GM15510 (cell line): Measurements from ENCODE around the gene PTPRJ.

Experiments used
- POLR2A ChIP-seq: IDR thresholded peaks from 3 replicates; pipeline ENCODE4 v1.6.1; 2011; ENCODE audit warnings: borderline replicate concordance; ENCODE audit not compliant: insufficient read length; ENCODE audit errors: extremely low read depth

Gene PTPRJ

DNA sequence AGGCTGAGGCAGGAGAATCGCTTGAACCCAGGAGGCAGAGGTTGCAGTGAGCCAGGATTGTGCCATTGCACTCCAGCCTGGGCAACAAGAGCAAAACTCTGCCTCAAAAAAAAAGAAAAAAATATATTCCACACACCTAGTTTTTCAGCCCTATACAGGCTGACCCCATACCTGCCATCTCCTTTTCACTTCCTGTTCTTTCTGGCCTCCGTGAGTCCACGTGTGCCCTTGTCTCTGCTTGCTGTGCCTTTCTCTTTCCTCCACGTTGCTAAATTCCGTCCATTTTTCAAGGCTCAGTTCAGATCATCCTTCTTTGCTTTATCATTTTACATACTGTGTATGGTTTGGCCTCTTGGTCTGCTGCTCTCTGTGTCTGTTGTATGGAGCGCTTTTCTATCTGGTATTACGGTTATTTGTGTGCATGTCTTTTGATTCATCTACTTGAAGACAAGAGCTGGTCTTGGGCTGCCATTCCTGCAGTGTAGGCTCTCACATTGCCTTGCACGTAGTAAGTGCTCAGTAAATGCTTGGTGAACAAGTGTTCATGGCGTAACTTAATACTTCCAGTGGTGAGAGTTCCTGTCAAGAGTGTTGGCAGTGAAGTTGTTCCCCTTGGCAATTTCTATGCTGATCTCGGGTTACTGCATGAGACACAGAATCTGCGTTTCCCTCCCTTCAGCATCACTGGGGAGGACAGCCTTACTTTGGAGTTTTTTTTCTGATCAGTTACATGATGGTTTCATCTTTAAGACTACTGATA lies 57.5 kb downstream of the PTPRJ start:
- no peak for TF ChIP-seq POLR2A

DNA sequence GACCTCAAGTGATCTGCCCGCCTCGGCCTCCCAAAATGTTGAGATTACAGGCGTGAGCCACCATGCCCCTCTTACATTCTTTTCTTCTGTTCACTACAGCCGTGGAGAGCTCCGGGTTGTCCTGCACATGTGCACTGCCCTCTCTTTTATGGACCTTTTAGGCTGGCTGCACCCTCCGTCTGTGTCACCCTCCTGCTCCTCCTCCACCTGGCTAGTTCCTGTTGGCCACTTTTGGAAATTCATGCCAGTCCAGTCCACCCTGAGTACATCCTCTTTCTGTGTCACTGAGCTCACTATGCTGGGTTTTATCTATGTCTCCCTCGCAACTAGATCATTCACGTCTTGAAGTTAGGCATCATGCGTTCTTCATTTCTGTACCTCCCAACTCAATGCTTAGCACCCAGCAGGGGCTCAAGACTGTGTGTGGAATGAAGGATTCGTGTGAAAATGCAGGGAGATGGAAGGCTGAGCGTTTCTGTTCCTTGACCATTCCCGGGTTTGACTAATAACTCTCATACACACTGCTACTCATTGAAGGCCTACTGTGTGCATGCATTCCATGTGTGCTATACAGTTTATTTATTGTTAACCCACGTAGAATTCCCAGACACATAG lies 60.6 kb downstream of the PTPRJ start:
- TF ChIP-seq POLR2A = no peak

DNA sequence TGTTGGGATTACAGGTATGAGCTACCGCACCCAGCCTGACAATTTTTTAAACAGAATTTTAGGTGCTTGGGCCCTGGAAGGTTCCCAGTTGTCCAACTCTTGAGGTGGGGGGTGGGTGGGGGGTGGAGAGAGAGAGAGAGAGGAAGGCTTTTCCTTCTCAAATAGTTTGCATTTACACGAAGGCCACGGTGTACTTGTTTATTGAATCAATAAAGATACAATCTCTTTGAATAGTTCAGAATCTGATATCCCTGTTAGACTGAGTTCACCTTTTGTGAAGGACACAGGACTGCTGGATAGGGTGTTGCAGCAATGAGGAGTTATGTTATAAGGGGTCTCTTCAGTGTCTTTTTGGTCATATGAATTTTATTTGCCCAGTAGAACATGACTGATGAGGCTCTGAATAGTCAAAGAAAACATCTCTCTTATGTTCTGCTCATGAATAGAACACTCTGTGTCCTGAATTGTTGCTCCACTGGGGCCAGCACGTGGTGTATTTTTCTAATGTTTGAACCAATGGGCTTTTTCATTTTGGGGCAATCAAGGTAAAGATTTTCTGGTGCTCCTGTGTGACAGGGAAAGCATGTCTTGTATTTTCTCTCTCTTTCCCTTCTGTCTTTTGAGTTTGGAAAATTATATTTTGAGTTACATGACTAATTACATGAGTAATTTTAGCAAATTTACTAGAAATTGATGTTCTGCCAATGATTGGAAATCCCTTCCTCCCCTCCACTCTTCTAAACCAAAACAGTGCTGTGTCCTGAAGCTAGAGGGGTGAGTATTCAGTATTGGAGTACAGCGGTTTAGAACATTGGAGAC lies 61.7 kb downstream of the PTPRJ start:
- no peak for TF ChIP-seq POLR2A

DNA sequence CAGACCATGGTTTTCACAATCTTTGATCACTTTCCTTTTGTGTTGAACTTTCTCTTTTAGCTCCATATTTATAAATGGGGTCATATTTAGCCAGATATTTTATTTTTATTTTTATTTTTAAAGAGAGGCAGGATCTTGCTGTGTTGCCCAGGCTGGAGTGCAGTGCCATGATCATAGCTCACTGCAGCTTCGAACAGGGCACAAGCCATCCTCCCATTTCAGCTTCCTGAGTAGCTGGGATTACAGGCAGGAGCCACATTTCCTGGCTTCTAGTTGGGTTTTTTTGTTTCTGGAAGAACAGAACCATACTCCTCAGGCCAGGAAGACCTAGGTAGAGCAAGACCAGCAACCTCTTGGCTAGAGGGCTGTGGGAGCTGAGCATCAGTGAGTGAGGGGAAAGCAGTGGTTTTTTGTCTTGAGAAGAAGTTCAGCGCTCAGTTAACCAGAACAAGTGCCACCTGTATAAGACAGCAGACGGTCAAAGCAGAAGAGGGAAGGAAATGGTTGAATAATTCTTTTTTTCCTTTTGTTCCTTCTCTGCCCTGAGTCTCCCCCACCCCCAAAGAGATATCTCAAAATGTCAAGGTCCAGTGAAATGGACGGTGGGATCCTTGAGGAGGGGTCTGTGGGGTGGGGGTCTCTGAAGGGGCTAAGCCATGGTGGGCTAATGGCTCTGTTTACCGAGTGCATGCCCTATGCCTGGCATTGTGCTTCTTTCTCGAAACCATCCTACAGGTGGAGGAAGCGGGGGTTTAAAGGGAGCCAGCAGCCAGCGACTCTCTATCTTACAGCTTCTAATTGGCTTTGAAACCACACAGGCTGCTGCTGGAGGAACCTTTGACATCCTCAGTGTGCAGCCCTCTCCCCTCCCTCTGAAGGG lies 63.0 kb downstream of the PTPRJ start:
- no peak for TF ChIP-seq POLR2A

DNA sequence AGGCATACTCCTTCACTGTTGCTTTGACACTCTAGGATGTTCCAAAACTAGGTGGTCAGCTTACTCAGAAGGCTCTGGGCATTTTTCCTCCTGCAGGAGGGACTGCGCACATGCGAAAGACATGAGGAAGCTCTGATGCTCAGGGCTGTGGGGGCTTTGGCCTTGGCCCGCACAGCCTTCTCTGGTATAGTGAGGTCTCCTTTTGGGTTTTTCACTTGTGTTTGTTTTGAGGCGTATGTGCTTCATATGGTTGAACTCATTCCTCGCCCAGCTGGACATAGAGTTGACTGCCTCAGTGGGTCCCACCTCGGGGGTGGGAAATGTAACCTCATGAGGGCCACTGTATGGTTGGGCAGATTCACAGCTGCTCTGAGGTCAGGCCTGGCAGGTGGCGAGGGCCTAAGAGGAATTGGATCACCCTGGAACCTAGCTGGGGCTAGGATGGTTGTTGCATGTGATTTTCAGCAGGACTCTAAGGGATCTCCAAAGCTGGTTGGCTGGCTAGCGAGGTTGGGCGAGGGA lies 63.7 kb downstream of the PTPRJ start:
- no peak for TF ChIP-seq POLR2A

DNA sequence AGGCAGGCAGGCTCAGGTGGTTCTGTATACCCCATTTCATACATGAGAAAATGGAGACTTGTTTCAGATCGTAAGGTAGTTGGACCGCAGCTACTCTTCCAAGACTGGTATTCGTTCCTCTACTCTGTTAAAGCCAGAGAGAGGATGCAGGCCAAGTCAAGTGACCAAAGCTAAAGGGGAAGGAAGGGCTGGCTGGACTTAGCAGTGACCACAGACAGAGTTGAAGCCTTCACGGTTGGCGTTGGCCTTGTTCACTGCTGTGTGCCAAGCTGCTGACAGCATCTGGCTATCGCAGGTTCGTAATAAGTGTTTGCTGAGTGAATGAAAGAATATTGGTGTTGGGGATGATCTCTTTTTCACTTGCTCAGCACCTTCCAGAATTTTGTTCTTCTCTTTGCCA lies 64.2 kb downstream of the PTPRJ start:
- TF ChIP-seq POLR2A = no peak

DNA sequence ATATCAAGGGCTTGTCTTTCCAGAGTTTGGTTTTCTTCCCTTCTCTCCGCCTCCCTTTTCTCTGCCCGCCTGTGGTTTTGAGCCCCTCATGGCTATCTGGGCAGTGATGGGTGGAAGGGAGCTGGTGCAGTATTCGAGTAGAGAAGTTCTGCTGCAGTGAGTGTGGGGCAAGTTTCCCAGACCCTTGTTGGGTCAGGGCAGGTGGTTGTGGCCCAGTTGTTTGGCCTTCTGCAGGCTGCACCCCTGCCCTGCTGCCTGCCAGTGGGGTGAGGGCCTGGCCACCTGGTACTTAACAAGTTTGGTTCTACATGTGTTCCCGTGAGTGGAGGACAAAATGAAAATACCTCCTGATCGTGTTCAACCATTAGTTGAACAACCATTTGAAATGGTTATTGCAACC lies 65.2 kb downstream of the PTPRJ start:
- TF ChIP-seq POLR2A = no peak

DNA sequence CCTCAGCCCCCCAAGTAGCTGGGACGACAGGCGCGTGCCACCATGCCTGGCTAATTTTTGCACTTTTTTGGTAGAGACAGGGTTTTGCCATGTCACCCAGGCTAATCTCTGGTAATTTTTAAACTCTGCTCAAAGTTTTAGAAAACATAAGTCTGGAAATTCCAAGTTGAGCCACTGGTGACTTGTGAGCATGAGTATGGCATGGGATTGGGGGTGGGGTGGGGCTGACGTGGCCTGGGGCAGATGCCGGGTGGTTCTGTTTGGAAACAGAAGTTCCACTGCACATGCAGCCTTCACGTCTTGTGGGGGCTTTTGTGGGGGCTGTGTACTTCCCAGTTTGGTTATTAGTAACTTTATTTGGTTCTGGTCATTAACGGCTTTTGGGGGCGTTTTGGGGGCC lies 67.3 kb downstream of the PTPRJ start:
- no peak for TF ChIP-seq POLR2A

DNA sequence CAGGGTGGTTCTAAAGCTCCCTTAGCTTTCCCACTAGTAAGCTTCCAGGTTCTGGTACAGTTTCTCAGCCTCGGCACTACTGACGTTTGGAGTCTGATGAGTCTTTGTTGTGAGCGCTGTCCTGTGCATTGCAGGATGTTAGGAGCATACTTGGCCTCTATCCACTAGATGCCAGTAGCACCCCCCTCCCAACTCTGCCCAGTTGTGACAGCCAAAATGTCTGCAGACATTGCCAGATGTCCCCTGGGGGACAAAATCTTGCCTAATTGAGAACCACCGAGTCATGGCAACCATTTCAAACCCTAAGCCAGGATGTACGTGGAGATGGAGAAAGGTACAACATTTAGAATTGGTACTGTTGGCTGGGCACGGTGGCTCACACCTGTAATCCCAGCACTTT lies 68.7 kb downstream of the PTPRJ start:
- no peak for TF ChIP-seq POLR2A

DNA sequence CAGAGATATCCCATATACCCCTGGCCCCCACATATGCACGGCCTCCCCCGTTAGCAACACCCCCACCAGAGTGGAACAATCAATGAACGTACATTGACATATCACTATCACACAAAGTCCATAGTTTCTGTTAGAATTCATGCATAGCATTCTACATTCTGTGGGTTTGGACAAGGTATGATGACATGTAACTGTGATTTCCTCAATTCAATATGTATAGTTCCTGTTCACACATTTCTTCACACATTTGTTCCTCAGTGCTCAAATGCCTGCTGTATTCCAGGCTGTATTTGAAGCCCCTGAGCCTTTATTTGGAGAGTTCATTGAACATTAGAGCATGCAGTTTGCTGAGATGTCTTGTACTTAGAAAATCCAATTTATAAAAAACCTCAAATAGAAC lies 69.9 kb downstream of the PTPRJ start:
- no peak for TF ChIP-seq POLR2A

DNA sequence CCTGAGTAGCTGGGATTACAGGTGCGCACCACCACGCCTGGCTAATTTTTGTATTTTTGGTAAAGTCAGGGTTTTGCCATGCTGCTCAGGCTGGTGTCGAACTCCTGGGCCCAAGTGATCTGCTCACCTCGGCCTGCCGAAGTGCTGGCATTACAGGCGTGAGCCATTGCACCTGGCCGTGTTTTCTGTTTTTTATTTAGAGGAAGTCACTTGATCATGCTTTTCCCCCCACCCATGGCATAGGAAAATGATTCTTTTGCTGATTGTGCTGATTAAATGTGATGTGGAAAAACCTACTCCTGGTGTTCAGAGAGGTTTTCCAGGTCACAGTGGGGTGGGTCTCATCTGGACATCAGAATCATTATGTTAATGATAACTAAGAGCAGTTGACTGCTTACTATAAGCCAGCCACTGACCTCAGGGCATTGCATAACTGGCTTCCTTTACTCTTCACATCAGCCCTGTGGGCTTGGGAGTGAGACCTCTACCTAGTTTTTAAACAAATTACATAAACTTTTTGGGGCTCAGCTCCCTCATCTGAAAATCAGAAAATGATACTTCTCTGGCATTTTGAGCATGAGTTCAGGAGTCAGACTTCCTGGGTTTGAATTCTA lies 71.0 kb downstream of the PTPRJ start:
- TF ChIP-seq POLR2A = no peak

DNA sequence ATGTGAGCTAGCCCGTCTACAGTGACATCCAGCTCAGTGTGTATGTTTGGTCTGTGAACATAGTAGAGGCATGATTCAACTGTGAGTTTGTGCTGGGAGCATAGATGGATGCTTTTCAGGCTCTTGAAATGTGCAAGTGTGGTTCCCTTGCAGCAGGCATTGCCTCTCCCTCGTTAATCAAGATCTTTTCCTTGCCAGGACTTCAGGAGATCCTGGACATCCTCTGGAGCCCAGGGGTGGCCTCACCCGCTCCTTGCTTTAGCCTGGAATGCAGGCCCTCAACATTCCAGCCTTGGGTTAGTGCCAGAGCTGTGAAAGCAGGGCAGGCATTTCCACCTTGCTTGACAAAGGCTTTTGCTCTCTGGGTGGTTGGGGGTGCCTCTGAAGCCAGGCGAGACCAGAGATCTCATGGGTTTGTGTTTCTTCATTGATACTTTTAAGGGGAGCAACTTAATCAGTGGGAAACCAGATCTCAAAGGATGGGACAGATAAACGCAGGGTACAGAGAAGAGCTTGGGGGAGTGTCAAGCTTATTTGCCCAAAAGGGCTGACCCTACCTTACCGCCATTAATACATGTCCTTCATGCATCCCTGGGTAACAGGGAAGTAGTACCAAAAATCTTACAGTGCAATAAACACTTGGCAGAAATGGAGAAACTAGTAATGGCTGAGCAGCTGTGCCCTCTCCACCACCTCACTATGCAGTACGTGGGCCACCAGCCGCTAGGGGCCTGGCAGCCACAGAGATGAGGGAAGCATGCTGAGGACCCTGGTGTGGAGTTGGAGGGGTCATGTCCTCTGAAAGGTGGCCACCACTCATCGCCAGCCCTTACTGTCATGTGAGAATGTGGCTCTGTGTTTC lies 72.1 kb downstream of the PTPRJ start:
- TF ChIP-seq POLR2A = no peak

DNA sequence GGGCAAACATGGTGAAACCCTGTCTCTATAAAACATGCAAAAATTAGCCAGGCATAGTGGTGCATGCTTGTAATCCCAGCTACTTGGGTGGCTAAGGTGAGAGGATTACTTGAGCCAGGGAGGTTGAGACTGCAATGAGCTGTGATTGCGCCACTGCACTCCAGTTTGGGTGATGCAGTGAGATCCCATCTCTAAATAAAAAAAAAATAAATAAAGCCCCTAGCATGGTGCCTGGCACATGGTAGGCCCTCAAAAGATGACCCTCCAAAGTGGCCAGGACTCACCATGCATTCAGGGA lies 74.6 kb downstream of the PTPRJ start:
- no peak for TF ChIP-seq POLR2A
